Activated CD4-positive, alpha-beta T cell treated with anti-CD3 and anti-CD28 coated beads, Interleukin-2, amount 10 ng/mL, durations not matched to agents 24 days and 14 days (primary cell): ENCODE measurements around the gene CCDC88C. TPM values are rescaled to one million over a fixed set of nuclear protein-coding genes. Genes with fewer than 3 reads are reported as not detected.
A peak's percentile ranks its signal among the peaks of the same experiment; 100 is the strongest.

Experiments used
- DNase-seq: peaks from one replicate; pipeline ENCODE4 v3.0.0; 2022
- H3K27ac Mint-ChIP-seq: one replicate; pipeline ENCODE4 v1.8.0; 2022; ENCODE audit warnings: mild to moderate bottlenecking, mixed read lengths
- H3K27me3 Mint-ChIP-seq: one replicate; pipeline ENCODE4 v1.8.0; 2022; ENCODE audit warnings: mixed read lengths
- H3K36me3 Mint-ChIP-seq: one replicate; pipeline ENCODE4 v1.8.0; 2022; ENCODE audit warnings: low read depth, mild to moderate bottlenecking, mixed read lengths
- H3K4me1 Mint-ChIP-seq: one replicate; pipeline ENCODE4 v1.8.0; 2021; ENCODE audit warnings: mixed read lengths
- H3K4me3 Mint-ChIP-seq: one replicate; pipeline ENCODE4 v1.8.0; 2022; ENCODE audit warnings: mild to moderate bottlenecking, moderate library complexity, mixed read lengths
- H3K9me3 Mint-ChIP-seq: one replicate; pipeline ENCODE4 v1.8.0; 2021; ENCODE audit warnings: mixed read lengths
- intact Hi-C: fragments of 100-400 bp; cut with micrococcal nuclease; formaldehyde crosslinking; loops from one replicate; pipeline ENCODE4 v1.15.1; 2023
- total RNA-seq: library from RNA; stranded (reverse); gene quantifications from 2 replicates; pipeline ENCODE4 v1.2.3, GENCODE V29; 2022

CCDC88C gene
- total RNA-seq, 1 donor from 2014 or later, result 89.9 TPM

DNA sequence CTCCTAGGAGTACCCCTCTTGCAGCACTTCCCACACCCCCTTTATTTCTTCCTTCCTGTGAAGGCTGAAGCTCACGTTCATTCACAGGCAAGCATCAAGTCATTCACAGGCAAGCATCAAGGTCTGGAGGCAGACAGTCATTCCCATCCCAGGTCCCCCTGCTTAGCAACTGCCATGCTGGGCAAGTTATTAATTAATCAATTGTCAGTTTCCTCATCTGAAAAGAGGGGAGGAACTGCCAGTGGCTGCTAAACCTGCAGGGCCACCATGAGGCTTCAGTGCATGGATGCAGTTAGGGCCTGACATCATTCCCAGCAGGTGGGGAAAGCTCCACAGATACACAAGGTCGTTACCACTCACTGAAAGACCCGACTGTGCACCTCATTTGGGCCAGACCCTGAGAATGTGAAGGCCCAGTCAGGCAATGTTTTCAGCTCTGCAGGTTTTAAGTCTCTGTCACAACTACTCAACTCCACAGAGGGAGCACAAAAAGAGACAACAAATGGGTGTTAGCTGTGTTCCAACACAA is 88.1 kb downstream of the CCDC88C start:
- intact Hi-C loops, result no loop called here
- H3K36me3 Mint-ChIP-seq, result peaks cover 55% of the 10 kb centered on the region
- H3K27ac Mint-ChIP-seq, result peak overlapping the region; percentile 60
- H3K9me3 Mint-ChIP-seq, result no peaks in the 10 kb centered on the region
- no peaks in the 10 kb centered on the region for H3K27me3 Mint-ChIP-seq
- H3K4me1 Mint-ChIP-seq, result peaks cover 69% of the 10 kb centered on the region
- H3K4me3 Mint-ChIP-seq, result no peak overlapping the region
- DNase-seq, result no peak

DNA sequence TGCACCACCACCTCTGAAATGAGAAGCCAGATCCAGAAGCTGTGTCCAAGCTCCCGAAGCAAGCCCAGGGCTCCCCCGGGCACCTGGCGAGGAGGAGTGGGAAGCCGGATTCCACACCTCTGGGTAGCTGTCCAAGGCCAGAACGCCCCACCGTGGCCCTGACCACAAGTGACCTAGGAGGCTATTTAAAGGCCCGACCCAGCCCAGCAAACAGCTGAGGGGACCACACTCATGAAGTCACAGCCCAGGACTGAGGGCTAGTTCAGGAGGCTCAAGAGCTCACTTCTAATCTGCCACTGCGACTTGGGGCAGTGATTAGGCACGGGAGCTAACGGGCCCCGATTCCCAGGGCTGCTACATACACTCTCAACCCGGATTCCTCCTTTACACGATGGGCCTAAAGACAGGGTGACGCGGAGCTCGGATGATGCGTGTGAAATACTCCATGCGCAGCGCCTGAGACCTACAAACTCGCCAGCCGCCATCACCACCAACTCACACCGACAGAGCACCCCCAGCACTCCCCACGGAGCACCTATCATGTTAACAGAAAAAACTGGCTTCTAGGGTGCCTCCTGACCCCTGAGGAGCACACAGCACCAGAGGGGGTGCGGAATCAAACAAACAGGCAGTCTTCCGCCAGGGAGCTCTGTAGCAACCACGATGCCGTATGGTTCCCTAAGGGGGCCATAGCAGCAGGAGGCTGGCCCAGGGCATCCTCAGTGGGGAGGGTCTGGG is 89.1 kb downstream of the CCDC88C start:
- intact Hi-C loops, result no loop called here
- Mint-ChIP-seq H3K27ac (peak overlapping the region; percentile 59), H3K9me3 (no peaks in the 10 kb centered on the region), H3K4me3 (no peak overlapping the region), H3K4me1 (peaks cover 76% of the 10 kb centered on the region), H3K36me3 (peaks cover 56% of the 10 kb centered on the region), H3K27me3 (no peaks in the 10 kb centered on the region)
- DNase-seq, result no peak

DNA sequence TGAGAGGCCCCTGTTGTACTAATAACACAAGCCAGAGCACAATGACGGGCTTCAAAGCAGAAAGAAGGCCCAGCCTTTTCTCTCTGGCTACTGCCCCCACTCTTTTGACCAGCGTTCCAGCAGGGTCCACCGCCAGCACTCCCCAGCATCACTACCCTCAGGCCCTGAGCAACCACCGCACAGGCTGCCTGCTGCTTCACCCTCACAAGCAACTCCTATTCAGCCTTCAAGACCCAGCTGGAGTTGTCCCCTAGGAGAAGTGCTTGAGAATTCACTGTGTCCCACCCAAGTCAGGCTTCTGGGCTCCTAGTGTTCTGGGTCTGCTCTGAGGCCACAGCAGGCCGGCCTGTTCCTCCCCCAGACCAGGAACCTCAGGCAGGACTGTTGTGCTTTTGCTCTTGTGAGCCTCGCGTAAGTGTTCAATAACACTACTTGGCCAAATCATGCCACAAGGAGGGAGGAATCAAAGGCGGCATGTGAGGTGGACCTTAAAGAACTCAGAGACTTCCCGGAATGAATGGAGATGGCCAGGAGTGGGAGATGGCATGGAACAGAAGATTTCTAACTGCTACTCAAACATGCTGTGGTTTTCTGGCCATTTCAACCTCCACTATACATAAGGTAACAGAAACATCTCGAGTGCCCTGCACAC is 89.8 kb downstream of the CCDC88C start:
- no peak overlapping the region for H3K4me3 Mint-ChIP-seq
- H3K27me3 Mint-ChIP-seq, result no peaks in the 10 kb centered on the region
- DNase-seq, result no peak
- intact Hi-C loops, result no loop called here
- peak overlapping the region; percentile 59 for H3K27ac Mint-ChIP-seq
- H3K9me3 Mint-ChIP-seq, result no peaks in the 10 kb centered on the region
- H3K36me3 Mint-ChIP-seq, result peaks cover 57% of the 10 kb centered on the region
- peaks cover 76% of the 10 kb centered on the region for H3K4me1 Mint-ChIP-seq

DNA sequence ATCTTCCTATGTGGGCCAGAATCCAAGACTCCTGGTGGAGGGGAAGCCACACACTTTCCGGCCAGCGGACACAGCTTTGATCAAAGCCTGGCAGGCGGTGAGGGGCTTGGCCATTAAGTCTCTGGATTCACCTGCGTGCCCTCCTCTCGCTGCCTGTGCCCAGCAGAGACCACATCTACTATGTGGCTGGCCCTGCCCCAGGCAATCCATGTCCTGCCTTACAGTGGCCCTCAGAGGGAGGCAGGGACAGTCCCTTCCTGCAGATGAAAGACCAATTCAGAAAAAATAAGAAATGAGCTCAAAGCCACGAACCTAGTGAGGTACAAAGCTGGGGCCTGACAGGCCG is 90.4 kb downstream of the CCDC88C start:
- Mint-ChIP-seq H3K4me3 (no peak overlapping the region), H3K36me3 (peaks cover 56% of the 10 kb centered on the region), H3K4me1 (peaks cover 71% of the 10 kb centered on the region), H3K27me3 (no peaks in the 10 kb centered on the region), H3K27ac (peak overlapping the region; percentile 65), H3K9me3 (no peaks in the 10 kb centered on the region)
- no peak for DNase-seq
- intact Hi-C loops, result no loop called here

DNA sequence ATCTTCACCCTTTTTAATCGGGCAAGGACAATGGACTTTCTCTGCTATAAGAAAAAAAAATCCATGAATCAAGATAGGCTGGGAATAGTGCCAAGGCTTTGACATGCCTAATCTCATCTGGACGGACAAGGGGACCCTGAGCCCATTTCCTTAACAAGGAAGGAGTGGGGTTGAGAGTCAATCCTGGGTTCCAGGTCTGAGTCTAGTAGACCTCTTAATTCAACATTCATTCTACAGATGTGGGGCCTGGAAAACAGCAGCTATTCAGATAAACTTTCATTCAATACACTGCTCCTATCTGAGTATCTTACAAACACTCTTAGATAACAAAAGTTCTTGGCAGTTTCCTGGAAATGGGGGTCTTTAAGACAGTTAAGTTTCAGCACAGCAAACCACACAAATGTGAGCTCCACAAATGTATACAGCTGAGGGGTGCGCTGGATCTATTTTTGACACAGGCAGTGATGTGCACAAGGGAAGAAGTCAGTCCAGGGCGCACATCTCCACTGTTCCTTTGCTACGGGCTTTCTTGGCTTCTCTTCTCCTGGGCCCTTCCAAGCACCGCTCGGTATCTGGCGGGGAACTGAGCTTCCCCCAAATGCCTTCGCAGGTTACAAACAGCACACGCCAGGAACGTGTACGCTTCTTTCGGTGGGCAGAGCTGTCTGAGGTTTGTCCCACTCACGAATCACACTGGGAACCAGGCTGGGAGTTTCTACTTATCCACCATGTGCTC is 90.9 kb downstream of the CCDC88C start:
- peak overlapping the region; percentile 65 for H3K27ac Mint-ChIP-seq
- H3K4me1 Mint-ChIP-seq, result peaks cover 65% of the 10 kb centered on the region
- intact Hi-C loops, result no loop called here

DNA sequence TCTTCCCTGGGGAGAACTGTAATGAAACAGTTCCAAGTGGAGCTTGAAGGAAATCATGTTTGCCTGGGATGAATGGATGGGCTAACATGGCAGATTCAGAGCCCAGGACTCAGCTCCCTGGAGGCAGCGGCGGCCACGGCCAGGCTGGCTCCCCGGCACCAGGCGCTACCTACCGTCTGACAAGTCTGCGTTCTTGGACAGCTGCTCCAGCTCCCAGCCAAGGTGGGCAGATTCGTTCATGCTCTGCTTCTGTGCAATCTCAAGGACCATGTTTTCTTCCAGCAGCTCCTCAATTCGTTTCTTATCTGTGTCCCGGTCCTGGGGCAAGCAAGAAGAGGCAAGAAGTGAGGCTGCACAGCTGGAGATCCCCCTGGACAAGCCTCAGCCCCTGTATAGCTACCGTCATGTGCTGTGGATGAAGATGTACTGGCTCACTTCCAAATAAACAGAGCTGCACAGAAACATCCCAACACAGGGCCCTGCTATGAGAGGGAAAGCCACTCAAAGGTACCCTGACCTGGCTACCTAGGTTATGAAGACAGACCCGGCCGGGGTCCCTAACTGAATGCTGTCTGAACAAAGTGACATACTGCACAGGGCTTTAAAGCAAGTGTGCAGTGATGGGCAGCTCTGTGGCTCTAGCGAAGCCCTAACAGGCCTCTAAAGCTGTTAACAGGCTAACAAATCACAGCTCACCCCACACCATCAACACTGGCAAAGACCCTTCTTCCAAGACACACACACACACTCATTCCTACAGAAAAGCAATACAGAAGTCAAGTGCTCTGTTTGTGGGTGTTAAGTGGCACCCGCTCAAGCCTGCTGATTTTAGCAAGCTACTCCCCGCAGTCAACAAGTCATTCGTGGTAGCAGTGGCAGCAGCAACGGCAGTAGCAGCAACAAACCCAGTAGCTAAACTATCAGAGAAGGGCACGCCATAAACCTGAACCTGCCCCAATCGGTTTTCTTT is 92.7 kb downstream of the CCDC88C start:
- Mint-ChIP-seq H3K4me3 (peak overlapping the region; percentile 82), H3K27me3 (no peaks in the 10 kb centered on the region), H3K27ac (peak overlapping the region; percentile 97), H3K4me1 (peaks cover 48% of the 10 kb centered on the region), H3K36me3 (peaks cover 57% of the 10 kb centered on the region), H3K9me3 (no peaks in the 10 kb centered on the region)
- DNase-seq, result no peak
- intact Hi-C loops, result loop anchor here (1.0 kb wide), 1 partner anchor 9 kb away; no protein-coding TSS in a partner anchor

More for the DNA sequence above, 90.9 kb downstream of the CCDC88C start:
- Mint-ChIP-seq H3K36me3 (peaks cover 57% of the 10 kb centered on the region), H3K9me3 (no peaks in the 10 kb centered on the region), H3K4me3 (no peak overlapping the region), H3K27me3 (no peaks in the 10 kb centered on the region)
- DNase-seq, result no peak

DNA sequence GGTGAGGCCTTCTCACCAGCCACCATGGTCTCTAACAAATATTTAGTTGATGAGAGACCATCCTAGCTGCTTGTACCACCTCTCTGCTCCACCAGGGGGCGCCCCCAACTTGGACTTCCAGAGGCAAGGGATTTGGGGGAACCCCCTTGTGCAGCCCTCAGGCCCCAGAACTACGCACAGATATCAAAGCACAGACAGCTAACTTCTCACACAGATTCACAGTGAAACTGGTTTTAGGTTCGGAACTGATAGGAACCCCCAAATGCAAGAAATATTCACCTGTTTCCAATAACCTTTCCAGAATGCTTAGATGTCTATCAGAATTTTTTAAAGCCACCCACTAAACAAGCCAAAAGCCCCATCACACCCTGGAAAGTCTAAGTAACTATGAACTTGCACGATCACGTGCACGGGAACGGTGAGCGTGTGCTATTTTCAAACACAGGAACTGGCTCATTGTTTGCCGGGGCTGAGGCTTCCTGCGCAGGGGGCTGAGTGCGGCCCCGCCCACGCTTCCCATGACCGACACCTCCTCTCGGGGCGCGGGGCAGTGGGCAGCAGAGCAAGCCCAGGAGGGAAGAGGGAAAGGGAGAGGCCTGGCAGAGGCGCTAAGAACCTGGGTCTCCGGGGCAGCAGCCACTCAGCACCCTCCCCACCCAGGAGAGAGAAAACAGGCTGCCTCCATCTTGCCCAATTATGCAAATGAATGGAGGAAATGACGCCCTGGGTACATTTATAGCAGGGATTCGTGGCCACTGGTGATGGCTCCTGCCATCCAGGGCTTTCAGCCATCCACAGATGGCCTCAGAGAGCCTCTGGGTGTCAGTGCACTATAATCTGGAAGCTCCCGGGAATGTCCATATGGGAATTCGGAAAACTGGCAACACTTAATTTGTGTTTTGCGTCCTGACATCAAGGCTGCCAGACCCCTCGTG is 93.7 kb downstream of the CCDC88C start:
- H3K9me3 Mint-ChIP-seq, result no peaks in the 10 kb centered on the region
- H3K27me3 Mint-ChIP-seq, result no peaks in the 10 kb centered on the region
- H3K27ac Mint-ChIP-seq, result peak overlapping the region; percentile 97
- intact Hi-C loops, result loop anchor here (1.0 to 2.0 kb wide), 6 partner anchors 8 to 187 kb away; partner anchors contain the start of gene PPP4R3A
- peaks cover 45% of the 10 kb centered on the region for H3K4me1 Mint-ChIP-seq
- H3K36me3 Mint-ChIP-seq, result peaks cover 58% of the 10 kb centered on the region
- peak overlapping the region; percentile 82 for H3K4me3 Mint-ChIP-seq
- DNase-seq, result peak; percentile 97

DNA sequence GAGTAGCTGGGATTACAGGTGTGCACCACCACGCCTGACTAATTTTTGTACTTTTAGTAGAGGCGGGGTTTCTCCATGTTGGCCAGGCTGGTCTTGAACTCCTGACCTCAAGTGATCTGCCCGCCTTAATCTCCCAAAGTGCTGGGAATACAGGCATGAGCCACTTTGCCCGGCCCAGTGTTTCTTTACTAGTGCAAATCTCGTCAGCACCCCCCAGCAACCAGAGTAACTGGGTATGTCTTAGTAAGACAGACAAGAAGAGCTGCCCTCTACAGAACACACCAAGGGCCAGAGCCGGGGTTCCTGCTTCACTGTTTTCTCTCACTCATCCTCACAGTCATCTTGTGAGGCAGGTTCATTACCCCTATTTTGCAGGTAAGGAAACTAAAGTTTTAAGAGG is 94.6 kb downstream of the CCDC88C start:
- peaks cover 47% of the 10 kb centered on the region for H3K4me1 Mint-ChIP-seq
- no peaks in the 10 kb centered on the region for H3K9me3 Mint-ChIP-seq
- DNase-seq, result no peak
- peaks cover 55% of the 10 kb centered on the region for H3K36me3 Mint-ChIP-seq
- peak overlapping the region; percentile 97 for H3K27ac Mint-ChIP-seq
- intact Hi-C loops, result loop anchor here (1.0 to 2.0 kb wide), 5 partner anchors 26 to 188 kb away; partner anchors contain the start of gene PPP4R3A
- peak overlapping the region; percentile 82 for H3K4me3 Mint-ChIP-seq
- H3K27me3 Mint-ChIP-seq, result no peaks in the 10 kb centered on the region

DNA sequence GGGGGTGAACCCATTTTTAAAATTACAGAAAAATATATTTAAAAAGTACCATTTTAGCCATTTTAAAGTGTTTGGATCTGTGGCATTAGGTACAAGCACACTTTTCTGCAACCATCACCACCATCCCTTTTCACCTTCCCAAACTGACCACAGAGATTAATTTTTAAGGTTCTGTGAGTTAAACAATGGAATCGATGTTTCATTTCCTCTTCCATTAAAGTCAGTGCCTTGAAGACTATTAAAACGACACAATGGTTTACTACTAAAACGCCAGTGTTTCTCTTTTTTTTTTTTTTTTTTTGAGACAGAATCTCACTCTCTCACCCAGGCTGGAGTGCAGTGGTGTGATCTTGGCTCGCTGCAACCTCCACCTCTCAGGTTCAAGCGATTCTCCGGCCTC is 95.0 kb downstream of the CCDC88C start:
- H3K27me3 Mint-ChIP-seq, result no peaks in the 10 kb centered on the region
- peak overlapping the region; percentile 97 for H3K27ac Mint-ChIP-seq
- DNase-seq, result no peak
- peaks cover 56% of the 10 kb centered on the region for H3K36me3 Mint-ChIP-seq
- intact Hi-C loops, result loop anchor here (1.0 to 2.0 kb wide), 5 partner anchors 27 to 188 kb away; partner anchors contain the start of gene PPP4R3A
- H3K4me3 Mint-ChIP-seq, result no peak overlapping the region
- H3K4me1 Mint-ChIP-seq, result peaks cover 47% of the 10 kb centered on the region
- H3K9me3 Mint-ChIP-seq, result no peaks in the 10 kb centered on the region

DNA sequence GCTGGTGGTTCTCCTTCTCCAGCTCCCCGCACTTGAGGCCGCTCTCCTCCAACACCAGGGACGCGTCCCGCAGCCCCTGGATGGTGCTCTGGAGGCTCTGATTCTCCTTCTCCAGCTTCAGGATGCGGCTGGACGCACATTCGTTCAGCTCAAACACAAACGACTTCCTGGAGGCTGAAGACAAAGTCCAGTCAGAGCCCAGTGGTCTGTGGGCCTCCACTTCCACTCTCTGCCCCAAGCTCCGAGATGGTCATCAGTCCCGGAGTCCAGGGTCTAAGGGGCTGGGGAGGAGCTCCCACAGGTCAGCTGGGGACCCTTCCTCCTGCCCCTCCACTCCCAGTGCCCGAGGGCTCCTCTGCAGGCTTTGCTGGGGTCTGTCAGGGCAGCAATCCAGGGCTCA is 96.5 kb downstream of the CCDC88C start:
- peaks cover 52% of the 10 kb centered on the region for H3K4me1 Mint-ChIP-seq
- H3K4me3 Mint-ChIP-seq, result no peak overlapping the region
- no peak for DNase-seq
- no peaks in the 10 kb centered on the region for H3K27me3 Mint-ChIP-seq
- peaks cover 55% of the 10 kb centered on the region for H3K36me3 Mint-ChIP-seq
- no peak overlapping the region for H3K27ac Mint-ChIP-seq
- intact Hi-C loops, result no loop called here
- no peaks in the 10 kb centered on the region for H3K9me3 Mint-ChIP-seq

DNA sequence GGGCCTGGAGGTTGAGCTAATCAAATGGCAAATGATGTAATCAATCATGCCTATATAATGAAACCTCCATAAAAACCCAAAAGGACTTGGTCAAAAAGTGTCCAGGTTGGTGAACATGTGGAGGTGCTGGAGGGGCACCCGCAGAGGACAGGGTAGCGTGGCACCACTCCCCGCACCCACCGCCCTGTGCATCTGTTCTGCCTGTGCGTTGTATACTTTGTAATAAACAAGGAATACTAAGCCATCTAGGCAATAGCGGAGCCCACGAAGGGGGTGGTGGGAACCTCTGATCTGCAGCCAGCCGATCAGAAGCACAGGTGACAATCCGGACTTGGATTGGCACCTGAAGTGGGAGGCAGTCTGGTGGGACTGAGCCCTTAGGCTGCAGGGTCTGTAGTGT is 97.4 kb downstream of the CCDC88C start:
- H3K9me3 Mint-ChIP-seq, result no peaks in the 10 kb centered on the region
- H3K4me3 Mint-ChIP-seq, result no peak overlapping the region
- no peak overlapping the region for H3K27ac Mint-ChIP-seq
- H3K4me1 Mint-ChIP-seq, result peaks cover 53% of the 10 kb centered on the region
- H3K36me3 Mint-ChIP-seq, result peaks cover 57% of the 10 kb centered on the region
- H3K27me3 Mint-ChIP-seq, result no peaks in the 10 kb centered on the region
- intact Hi-C loops, result no loop called here
- no peak for DNase-seq

DNA sequence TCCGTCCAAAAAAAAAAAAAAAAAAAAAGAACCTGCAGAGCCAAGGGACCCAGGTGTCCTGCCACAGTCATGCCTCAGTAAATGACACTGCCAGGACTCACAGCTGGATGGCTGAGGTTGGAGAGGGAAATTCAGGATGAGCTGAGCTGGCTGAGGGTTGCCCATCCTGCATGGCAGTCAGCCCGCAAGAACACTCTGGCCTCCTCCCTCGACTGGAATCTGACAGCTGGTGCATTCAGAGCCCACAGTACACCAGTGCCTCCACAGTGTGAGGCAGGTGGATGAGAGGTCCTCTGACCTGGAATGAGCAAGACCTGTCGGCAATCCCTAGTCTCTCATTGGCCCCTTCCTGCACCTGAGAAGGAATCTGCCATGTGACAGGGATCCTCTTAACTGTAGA is 98.7 kb downstream of the CCDC88C start:
- no peaks in the 10 kb centered on the region for H3K27me3 Mint-ChIP-seq
- DNase-seq, result no peak
- H3K9me3 Mint-ChIP-seq, result no peaks in the 10 kb centered on the region
- H3K4me1 Mint-ChIP-seq, result peaks cover 51% of the 10 kb centered on the region
- H3K4me3 Mint-ChIP-seq, result no peak overlapping the region
- peaks cover 53% of the 10 kb centered on the region for H3K36me3 Mint-ChIP-seq
- H3K27ac Mint-ChIP-seq, result no peak overlapping the region
- intact Hi-C loops, result loop anchor here (5.0 kb wide), 2 partner anchors 77 to 92 kb away; partner anchors contain the start of gene GPR68
